HCT116 (cell line): ENCODE measurements around the gene MACIR. TPM values are rescaled to one million over a fixed set of nuclear protein-coding genes. Genes with fewer than 3 reads are reported as not detected.

ENCODE experiments used
- ATAC-seq: fragments of 200-7000 bp; cut with Tn5 transposase; 2 replicates; pipeline ENCODE4 v1.9.1; 2020; ENCODE audit warnings: mild to moderate bottlenecking, moderate library complexity
- BruUV-seq: library from RNA; stranded (reverse); fragments of 400-500 nt; replicated peaks from 2 replicates; lab custom pipeline; 2021; lab: Mats Ljungman, UMichigan
- CTCF ChIA-PET: fragments of 300-600 bp; sonication (Branson Sonifier 250); formaldehyde crosslinking; loops from one replicate; lab custom pipeline; 2021; ENCODE audit warnings: antibody characterized with exemption; lab: Charles Lee
- POLR2A ChIA-PET: fragments of 300-600, 350-600 bp; sonication (Branson Sonifier 250); formaldehyde crosslinking; loops from one replicate; lab custom pipeline; 2021; ENCODE audit warnings: antibody characterized with exemption; lab: Charles Lee
- RAD21 ChIA-PET, 2 experiments: fragments of 300-600 bp; sonication (Branson Sonifier 250); formaldehyde crosslinking; loops; one replicate each; lab custom pipeline; 2023; ENCODE audit warnings: low total read pairs in 2 of 2; ENCODE audit not compliant: uncharacterized antibody in 2 of 2, unreplicated experiment in 2 of 2, low non-redundant PET in 1 of 2; lab: Charles Lee
- DNase-seq: peaks from one replicate; pipeline ENCODE4 v3.0.0-alpha.2; 2010; ENCODE audit warnings: low read depth, low spot score
- H2AFZ ChIP-seq: fragments of 200-600 bp; shearing (Covaris generic), sonication (generic); 2 replicates; pipeline ENCODE4 v1.6.1; 2017; ENCODE audit warnings: low read depth, mixed run types, mixed read lengths, antibody characterized with exemption, low read length; ENCODE audit not compliant: poor library complexity, severe bottlenecking
- H3K27ac ChIP-seq: 2 replicates; pipeline ENCODE4 v1.5.1; 2012; ENCODE audit warnings: low read depth, low read length
- H3K27me3 ChIP-seq: fragments of 200-600 bp; sonication (generic); 2 replicates; pipeline ENCODE4 v1.6.1; 2016; ENCODE audit warnings: mixed run types, low read length, mixed read lengths; ENCODE audit not compliant: insufficient read depth
- H3K36me3 ChIP-seq, 2 experiments: fragments of 200-500 bp in 1 of 2; fragments of 200-600 bp in 1 of 2; sonication (Bioruptor generic) in 1 of 2; sonication (generic) in 1 of 2; 2 replicates each; pipeline versions ENCODE4 v1.5.1 to v1.6.1; 2014 to 2016; ENCODE audit warnings: low read length in 2 of 2, inconsistent platforms in 1 of 2, mixed read lengths in 1 of 2, mixed run types in 1 of 2; ENCODE audit not compliant: insufficient read depth in 2 of 2, control insufficient read depth in 1 of 2
- H3K4me1 ChIP-seq, 2 experiments: fragments of 200-600 bp in 1 of 2; sonication (generic) in 1 of 2; 2 replicates each; pipeline versions ENCODE4 v1.5.1 to v1.6.1; 2012 to 2017; ENCODE audit warnings: low read length in 2 of 2, inconsistent platforms in 1 of 2, mild to moderate bottlenecking in 1 of 2, mixed read lengths in 1 of 2, mixed run types in 1 of 2, moderate library complexity in 1 of 2; ENCODE audit not compliant: insufficient read depth in 2 of 2, control insufficient read depth in 1 of 2
- H3K4me2 ChIP-seq: fragments of 200-600 bp; sonication (generic); 2 replicates; pipeline ENCODE4 v1.6.1; 2017; ENCODE audit warnings: mixed run types, low read length, mixed read lengths
- H3K4me3 ChIP-seq, 2 experiments: fragments of 200-600 bp in 1 of 2; sonication (generic) in 1 of 2; replicated peaks in 1 of 2; 2 replicates each; pipeline ENCODE4 v1.5.1; 2011 to 2016; ENCODE audit warnings: low read length in 2 of 2, control low read depth in 1 of 2, low read depth in 1 of 2, mild to moderate bottlenecking in 1 of 2, mixed read lengths in 1 of 2, mixed run types in 1 of 2
- H3K79me2 ChIP-seq: fragments of 200-600 bp; sonication (generic); 2 replicates; pipeline ENCODE4 v1.6.1; 2017; ENCODE audit warnings: mild to moderate bottlenecking, mixed run types, low read length, moderate library complexity, mixed read lengths; ENCODE audit not compliant: insufficient read depth
- H3K9ac ChIP-seq: fragments of 200-600 bp; sonication (generic); 2 replicates; pipeline ENCODE4 v1.6.1; 2016; ENCODE audit warnings: low read length, mixed read lengths
- H3K9me2 ChIP-seq: fragments of 200-600 bp; sonication (generic), shearing (Covaris generic); 2 replicates; pipeline ENCODE4 v1.6.1; 2017; ENCODE audit warnings: mixed run types, mild to moderate bottlenecking, moderate library complexity; ENCODE audit not compliant: insufficient read depth
- H3K9me3 ChIP-seq, 2 experiments: fragments of 200-500 bp in 1 of 2; fragments of 200-600 bp in 1 of 2; sonication (Bioruptor generic) in 1 of 2; sonication (generic) in 1 of 2; 2 replicates each; pipeline ENCODE4 v1.6.1; 2014 to 2017; ENCODE audit warnings: low read length in 2 of 2, mixed read lengths in 2 of 2, inconsistent platforms in 1 of 2, low read depth in 1 of 2, mild to moderate bottlenecking in 1 of 2, mixed run types in 1 of 2, moderate library complexity in 1 of 2; ENCODE audit not compliant: control insufficient read depth in 1 of 2, insufficient read depth in 1 of 2
- H4K20me1 ChIP-seq: fragments of 200-600 bp; sonication (generic), shearing (Covaris generic); 2 replicates; pipeline ENCODE4 v1.6.1; 2017; ENCODE audit warnings: mixed run types, mild to moderate bottlenecking, moderate library complexity; ENCODE audit not compliant: insufficient read depth
- CBX3 ChIP-seq: IDR thresholded peaks from 2 replicates; pipeline ENCODE4 v1.6.1; 2012; ENCODE audit warnings: low read depth
- CTCF ChIP-seq, 3 experiments: fragments of 200-600 bp in 1 of 3; sonication (generic) in 1 of 3; IDR thresholded peaks in 2 of 3; conservative IDR thresholded peaks in 1 of 3; 2 replicates each; pipeline ENCODE4 v1.5.1; 2012 to 2017; ENCODE audit warnings: low read depth in 2 of 3, low read length in 2 of 3, antibody characterized with exemption in 1 of 3, borderline replicate concordance in 1 of 3, control low read depth in 1 of 3, mild to moderate bottlenecking in 1 of 3, mixed read lengths in 1 of 3, mixed run types in 1 of 3, moderate library complexity in 1 of 3; ENCODE audit not compliant: insufficient read depth in 1 of 3
- EZH2 ChIP-seq: fragments of 200-600 bp; sonication (generic); IDR thresholded peaks from 2 replicates; pipeline ENCODE4 v1.6.1; 2017; ENCODE audit warnings: antibody characterized with exemption, mixed run types
- JUND ChIP-seq: IDR thresholded peaks from 2 replicates; pipeline ENCODE4 v1.6.1; 2012
- MAX ChIP-seq: IDR thresholded peaks from 2 replicates; pipeline ENCODE4 v1.6.1; 2012
- POLR2AphosphoS5 ChIP-seq: IDR thresholded peaks from 2 replicates; pipeline ENCODE4 v1.6.1; 2011; ENCODE audit warnings: mild to moderate bottlenecking, low read depth, low read length, moderate library complexity
- RAD21 ChIP-seq: IDR thresholded peaks from 2 replicates; pipeline ENCODE4 v1.6.1; 2012; ENCODE audit warnings: low read depth, mild to moderate bottlenecking
- REST ChIP-seq: IDR thresholded peaks from 2 replicates; pipeline ENCODE4 v1.6.1; 2012; ENCODE audit warnings: low read depth
- SIN3A ChIP-seq: IDR thresholded peaks from 2 replicates; pipeline ENCODE4 v1.6.1; 2012; ENCODE audit warnings: low read depth
- SP1 ChIP-seq: IDR thresholded peaks from 2 replicates; pipeline ENCODE4 v1.6.1; 2012; ENCODE audit warnings: low read depth
- SRF ChIP-seq: IDR thresholded peaks from 2 replicates; pipeline ENCODE4 v1.6.1; 2012; ENCODE audit warnings: low read depth
- YY1 ChIP-seq: IDR thresholded peaks from 2 replicates; pipeline ENCODE4 v1.6.1; 2011; ENCODE audit warnings: low read length, low read depth, moderate library complexity, mild to moderate bottlenecking; ENCODE audit not compliant: insufficient replicate concordance; ENCODE audit errors: extremely low read depth
- ZFX ChIP-seq: fragments of 450-650 bp; IDR thresholded peaks from 2 replicates; pipeline ENCODE4 v1.6.1; 2017
- ZNF274 ChIP-seq: fragments of 200-500 bp; sonication (Bioruptor generic); IDR thresholded peaks from 2 replicates; pipeline ENCODE4 v1.6.1; 2014; ENCODE audit warnings: mild to moderate bottlenecking, low read depth, low read length, inconsistent platforms
- intact Hi-C: fragments of 100-400 bp; cut with micrococcal nuclease; formaldehyde crosslinking; loops from 2 replicates; pipeline ENCODE4 v1.10.0; 2022
- total RNA-seq: library from RNA; stranded (reverse); gene quantifications from one replicate; pipeline ENCODE4 v1.2.1, GENCODE V29; 2021; ENCODE audit not compliant: unreplicated experiment

MACIR gene
- total RNA-seq, 1 experiment from 2014 or later, result 10.4 TPM

GRCh38 chr5:103289024-103289423 lies 30.5 kb downstream of the MACIR start:
- Histone ChIP-seq H3K4me3 (no peak overlapping the region), H3K9me2 (no peaks in the 10 kb centered on the region), H3K4me1 (no peaks in the 10 kb centered on the region), H2AFZ (no peak overlapping the region), H3K27ac (no peak overlapping the region), H3K9me3 (no peaks in the 10 kb centered on the region), H3K79me2 (no peaks in the 10 kb centered on the region), H3K4me2 (no peak overlapping the region), H4K20me1 (no peaks in the 10 kb centered on the region), H3K27me3 (no peaks in the 10 kb centered on the region), H3K9ac (no peak overlapping the region), H3K36me3 (no peaks in the 10 kb centered on the region)
- no peak for TF ChIP-seq ZNF274
- TF ChIP-seq MAX, result no peak
- CTCF ChIA-PET, result no interaction called here
- no peak for DNase-seq
- POLR2A ChIA-PET, result no interaction called here
- ATAC-seq, result no peak
- BruUV-seq, result no TSS peak
- RAD21 ChIA-PET, result no interaction called here
- intact Hi-C loops, result no loop called here

- no peak overlapping the region for H3K4me2 ChIP-seq
- no peak overlapping the region for H2AFZ ChIP-seq
- intact Hi-C loops, result no loop called here
- H3K36me3 ChIP-seq, result no peaks in the 10 kb centered on the region
- ATAC-seq (no peak), DNase-seq (no peak)
- no peaks in the 10 kb centered on the region for H3K27me3 ChIP-seq
- no peaks in the 10 kb centered on the region for H3K9me2 ChIP-seq
- CTCF ChIA-PET, result no interaction called here
- no TSS peak for BruUV-seq
- H3K79me2 ChIP-seq, result no peaks in the 10 kb centered on the region
- POLR2A ChIA-PET, result no interaction called here
- H4K20me1 ChIP-seq, result no peaks in the 10 kb centered on the region
- H3K4me3 ChIP-seq, result no peak overlapping the region
- no peaks in the 10 kb centered on the region for H3K4me1 ChIP-seq
- H3K27ac ChIP-seq, result no peak overlapping the region
- H3K9ac ChIP-seq, result no peak overlapping the region
- no peaks in the 10 kb centered on the region for H3K9me3 ChIP-seq
- RAD21 ChIA-PET, result no interaction called here
- TF ChIP-seq SIN3A (no peak), ZFX (no peak), CTCF (IDR thresholded peaks at IDR 0.05 in 2 of 3, conservative IDR thresholded peaks at IDR 0.05 in 1 of 3; ENCODE audit: borderline replicate concordance in 1 of 3, insufficient read depth in 1 of 3, low read depth in 2 of 3, low read length in 2 of 3) (no peak), CBX3 (no peak), EZH2 (no peak), REST (no peak), SRF (no peak), YY1 (no peak), JUND (no peak), SP1 (no peak), RAD21 (no peak), POLR2AphosphoS5 (no peak)
Observed at GRCh38 chr5:103290846-103291245, 32.3 kb downstream of the MACIR start.
